ENCODE measurements around the gene DLG2.

DLG2 gene

DNA sequence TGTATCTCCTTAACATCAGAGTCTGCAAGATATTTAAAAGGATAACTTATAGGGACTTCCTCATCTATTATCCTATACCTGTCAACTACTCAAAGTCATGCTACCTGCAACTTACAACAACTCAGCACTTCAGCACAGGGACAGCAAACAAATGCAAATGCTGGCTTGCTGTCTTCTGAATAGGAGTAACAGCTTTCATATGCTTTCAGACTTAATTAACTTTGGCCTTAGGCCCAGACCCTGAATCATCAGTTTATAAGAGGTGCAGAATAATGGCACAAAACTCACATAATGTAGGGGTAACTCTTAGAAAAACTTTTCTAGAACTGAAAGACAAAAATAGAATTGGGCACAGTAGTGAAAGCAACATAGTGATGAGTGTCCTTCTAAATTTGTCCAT is 953.4 kb downstream of the DLG2 start:
- no peak for DNase-seq (ENCODE audit: low read depth, low spot score)

DNA sequence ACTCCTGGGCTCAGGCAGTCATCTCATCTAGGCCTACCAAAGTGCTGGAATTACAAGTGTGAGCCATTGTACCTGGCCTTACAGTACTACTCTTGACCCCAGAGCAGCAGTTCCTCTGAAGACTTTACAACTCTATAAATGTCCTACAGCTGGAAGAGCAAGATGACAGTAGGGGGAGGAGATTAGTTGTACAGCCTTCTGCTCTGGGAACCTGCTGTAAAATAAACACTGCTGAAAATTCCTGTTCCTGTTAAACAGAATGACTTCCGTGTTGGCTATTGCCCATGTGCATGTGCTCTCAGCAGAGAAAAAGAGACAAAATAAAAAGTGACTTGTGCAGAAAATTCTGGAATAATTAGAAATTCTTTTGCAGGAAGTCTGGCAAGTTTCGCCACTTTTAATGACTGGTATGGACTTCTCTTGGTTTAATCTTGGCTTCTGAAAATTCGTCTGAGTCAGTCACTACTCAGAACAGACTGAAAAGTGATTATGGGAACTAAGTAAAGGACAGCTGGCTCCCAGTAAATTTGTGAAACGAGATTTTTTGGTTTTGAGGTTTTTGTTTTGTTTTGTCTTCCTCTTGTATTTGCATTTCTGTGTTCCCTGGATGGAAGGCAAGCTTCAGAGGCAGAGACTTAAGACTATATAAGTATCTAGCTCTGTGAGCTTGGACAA is 955.7 kb downstream of the DLG2 start:
- no peak for DNase-seq (ENCODE audit: low read depth, low spot score)

DNA sequence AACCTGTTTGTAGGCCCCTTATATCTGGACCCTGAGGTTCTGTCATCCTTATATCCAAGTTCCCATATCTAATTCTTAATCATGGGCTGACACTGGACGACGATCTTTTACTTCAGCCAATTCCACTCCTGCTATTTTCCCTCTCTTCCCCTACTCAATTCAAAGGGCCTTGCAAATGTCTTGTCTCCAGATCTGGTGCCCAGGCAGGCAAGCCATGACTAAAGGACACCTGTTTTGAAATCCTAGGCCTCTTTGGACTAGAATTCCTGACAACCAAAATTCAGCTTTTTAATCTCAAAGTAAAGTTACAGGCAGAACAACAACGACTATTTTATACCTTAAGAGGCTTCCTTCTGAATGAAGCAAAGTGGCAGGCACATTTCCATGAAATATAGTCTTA is 963.4 kb downstream of the DLG2 start:
- DNase-seq (ENCODE audit: low read depth, low spot score): no peak

DNA sequence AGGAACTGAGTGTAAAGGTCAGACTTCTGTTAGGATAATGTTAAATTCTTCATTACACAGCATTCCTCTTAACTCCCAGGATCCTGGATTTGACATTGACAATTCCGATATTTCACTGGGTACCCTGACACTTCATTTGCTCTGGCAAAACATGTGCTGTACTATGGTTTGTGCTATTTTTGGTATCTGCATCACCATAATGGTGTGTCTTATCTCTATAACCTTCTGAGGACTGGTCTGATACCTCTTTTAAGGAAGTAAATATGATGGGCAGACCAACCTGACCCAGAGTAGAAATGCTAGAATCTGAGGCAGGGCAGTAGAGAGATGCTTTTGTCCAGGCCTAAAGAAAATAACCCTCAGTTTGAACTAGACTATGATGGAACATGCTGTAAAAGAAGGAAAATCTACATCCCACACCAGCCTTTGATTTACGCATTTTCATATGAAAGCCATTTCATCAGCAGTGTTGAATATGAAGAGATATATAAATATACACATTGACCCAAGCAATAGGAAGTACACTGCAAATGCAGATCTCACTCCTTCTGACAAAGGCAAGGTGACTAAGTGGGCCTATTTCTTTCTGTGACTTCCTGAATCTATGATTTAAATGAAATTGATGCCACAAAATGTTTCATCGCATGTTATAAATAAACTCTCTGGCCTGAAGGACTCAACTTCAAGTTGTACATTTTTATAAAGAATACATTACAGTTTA is 966.7 kb downstream of the DLG2 start:
- DNase-seq (ENCODE audit: low read depth, low spot score): no peak

DNA sequence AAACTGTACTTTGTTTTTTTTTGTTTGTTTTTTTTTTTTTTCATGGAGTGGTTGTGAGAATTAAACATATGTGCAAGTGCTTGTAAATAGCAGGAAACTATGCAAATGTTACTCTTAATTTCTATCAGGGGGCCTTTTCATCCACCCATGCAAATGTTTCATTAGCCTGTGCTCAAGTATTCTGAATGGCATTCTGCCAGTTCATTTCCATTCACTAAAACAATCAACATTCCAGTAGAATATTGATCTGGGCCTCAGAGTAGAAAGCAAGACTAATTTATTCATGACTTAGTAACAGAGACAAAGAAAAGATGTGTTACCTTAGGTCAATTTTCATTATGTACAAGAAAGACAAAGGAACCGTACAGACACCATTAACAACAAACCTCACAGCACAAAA is 971.4 kb downstream of the DLG2 start:
- DNase-seq (ENCODE audit: low read depth, low spot score): no peak

DNA sequence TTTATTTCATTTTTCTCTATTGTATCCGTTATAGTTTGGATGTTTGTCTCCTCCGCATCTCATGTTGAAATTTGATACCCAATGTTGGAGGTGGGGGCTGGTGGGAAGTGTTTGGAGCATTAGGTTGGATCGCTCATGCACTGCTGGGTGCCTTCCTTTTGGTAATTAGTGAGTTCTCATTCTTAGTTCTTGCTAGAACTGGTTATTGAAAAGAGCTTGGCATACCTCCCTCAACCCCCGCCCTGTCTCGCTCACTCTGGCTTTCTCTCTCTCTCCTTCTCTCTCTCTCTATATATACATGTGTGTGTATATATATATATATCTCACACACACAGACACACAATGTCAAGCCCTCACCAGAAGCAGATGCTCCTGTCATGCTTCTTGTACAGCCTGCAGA is 978.7 kb downstream of the DLG2 start:
- DNase-seq (ENCODE audit: low read depth, low spot score): no peak

DNA sequence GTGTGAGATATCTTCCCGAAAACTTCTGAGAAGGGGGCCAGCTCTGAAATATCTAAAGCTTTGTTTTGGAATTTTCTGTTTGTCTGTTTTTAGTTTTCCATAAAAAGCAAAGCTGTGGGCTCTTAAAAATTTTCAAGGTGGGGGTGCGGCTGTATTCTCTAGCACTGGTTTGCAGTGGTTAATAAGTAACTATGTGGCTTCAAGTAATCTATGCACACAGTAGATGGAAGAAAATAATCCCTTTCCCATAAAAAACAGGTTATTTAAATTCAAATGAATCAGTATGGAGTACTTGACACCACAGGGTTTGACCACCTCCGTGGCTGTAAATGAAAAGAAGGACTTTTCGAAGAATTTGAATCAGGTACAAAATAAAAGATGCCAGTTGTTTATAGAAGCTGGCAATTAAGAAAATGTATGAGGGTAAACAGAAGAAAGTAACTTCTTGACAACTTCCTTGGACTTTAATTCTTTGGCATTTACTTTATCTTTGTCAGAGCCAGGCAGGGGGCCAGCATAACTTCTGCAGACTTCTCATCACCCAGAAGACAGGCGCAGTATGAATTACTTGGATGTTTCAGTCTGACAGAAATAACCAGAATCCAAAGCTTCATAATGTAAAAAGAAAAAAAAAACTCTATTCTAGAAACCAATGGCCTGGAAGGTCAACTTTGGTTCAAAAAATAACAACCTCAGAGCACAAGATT is 981.0 kb downstream of the DLG2 start:
- DNase-seq (ENCODE audit: low read depth, low spot score): no peak

DNA sequence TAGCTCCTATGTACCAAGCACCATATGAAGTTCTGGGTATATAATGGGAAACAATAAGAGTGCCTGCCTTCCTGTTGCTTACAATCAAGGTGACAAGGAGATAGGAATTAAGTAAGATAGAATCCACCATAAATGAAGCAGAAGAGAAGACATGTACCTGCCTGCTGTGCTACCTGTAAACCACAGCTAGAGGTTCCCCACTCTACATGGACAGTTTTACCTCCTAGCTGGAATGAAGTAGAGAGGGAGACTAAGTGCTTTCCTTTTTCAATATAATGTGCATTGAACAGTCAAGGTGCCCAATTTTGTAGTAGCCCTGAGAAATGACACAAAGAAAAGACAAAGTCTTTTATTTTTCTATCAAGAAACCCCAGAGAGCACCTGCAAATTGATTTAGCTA is 984.6 kb downstream of the DLG2 start:
- DNase-seq (ENCODE audit: low read depth, low spot score): no peak

DNA sequence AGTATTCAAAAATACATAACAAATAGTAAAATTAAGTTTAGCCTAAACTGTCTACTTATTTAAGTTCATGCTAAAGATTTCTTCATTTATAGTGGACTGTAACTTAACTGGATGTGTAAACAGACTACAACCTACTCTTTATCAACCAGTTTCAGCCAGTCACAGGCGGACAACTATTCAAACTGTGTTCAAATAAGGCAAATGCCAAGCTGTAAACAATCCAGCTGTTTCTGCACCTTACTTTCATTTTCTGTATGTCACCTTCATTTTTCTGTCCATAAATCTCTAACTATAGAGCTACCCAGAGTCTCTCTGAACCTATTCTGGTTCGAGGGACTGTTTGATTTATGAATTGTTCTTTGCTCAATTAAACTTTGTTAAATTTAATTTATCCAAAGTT is 992.8 kb downstream of the DLG2 start:
- no peak for DNase-seq (ENCODE audit: low read depth, low spot score)

DNA sequence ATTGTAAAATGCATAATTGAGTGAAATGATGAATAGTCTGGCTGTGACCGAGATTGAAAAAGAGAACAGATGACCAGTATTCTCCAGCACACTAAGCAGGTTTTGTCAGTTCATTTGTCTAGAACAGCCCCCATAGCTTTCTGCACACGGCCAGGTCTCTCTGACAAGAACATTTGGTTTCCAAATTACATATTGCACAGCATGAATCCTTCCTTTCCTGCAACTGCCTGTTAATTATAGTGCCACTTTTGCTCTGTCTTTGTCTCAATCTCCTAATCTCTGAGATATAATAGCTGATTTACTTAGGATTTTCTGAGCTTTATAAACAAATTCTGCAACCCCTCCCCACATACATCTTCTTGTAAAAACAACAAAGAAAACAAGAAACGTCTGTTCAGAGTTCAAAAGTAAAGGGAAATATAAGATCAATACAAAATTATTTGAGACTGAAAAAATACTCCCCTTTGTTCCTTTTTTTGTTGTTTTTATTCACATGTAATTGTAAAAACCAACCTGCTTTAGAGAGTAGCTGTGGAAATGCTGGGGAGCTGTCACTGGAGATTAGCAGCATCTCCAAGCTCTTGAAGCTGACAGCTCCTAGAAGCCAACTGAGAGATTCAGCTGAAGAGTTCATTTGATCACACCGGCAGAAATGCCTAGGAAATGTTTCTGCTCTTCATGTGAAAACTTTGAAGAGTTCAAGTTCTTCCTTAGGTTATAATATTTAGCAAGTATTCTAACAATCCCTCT is 998.1 kb downstream of the DLG2 start:
- no peak for DNase-seq (ENCODE audit: low read depth, low spot score)

DNA sequence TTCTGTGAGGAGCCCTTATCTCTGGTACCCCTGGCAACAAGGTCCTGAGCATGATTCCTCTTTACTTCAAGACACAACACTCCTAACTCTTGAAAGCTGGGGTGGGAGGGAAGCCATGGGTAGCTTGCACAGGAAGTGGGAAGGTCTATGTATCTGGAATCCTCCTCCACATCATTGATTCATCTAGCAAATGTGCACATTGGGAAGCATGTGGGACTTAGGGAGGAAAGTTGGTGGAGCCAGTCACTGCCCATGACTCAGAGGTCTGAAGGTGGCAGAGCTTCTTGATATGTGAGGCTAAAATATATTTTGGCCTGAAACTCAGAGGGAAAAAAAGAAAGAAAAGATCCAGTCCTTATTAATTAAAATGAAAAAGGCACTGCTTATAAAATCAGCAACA is 1000.9 kb downstream of the DLG2 start:
- DNase-seq (ENCODE audit: low read depth, low spot score): no peak

DNA sequence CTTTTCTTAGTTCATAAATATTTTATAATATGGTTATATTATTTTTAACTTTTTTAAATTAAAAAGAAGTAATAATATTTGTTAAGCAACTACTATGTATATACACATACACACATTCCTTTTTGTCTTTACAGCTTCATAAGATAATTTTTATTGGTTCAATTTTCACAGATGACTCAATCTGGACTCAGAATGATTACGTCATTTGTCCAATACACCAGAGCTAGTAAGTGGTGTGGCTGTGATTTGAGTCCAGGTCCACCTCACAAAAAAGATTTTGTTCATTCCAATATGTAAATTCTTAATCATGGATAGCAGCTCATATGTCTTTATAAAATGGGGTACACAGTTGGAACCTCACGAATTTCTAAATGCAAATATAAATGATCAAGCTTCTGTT is 1014.5 kb downstream of the DLG2 start:
- DNase-seq (ENCODE audit: low read depth, low spot score): no peak

DNA sequence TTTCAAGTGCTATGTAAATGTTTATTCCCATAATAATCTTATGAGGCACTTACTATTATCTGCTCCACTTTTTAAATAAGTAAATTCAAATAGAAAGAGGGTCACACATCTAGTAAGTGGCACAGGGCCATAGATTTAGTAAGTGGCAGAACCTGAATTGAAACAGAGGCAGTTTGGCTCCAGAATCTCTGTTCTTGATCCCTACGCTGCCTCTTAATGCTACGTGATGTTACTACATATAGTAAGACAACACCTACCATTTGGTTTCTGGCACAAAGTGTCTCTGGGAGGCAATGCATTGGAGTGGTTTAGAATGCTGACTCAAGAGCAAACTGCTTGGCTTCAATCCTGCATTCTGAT is 1018.3 kb downstream of the DLG2 start:
- no peak for DNase-seq (ENCODE audit: low read depth, low spot score)

DNA sequence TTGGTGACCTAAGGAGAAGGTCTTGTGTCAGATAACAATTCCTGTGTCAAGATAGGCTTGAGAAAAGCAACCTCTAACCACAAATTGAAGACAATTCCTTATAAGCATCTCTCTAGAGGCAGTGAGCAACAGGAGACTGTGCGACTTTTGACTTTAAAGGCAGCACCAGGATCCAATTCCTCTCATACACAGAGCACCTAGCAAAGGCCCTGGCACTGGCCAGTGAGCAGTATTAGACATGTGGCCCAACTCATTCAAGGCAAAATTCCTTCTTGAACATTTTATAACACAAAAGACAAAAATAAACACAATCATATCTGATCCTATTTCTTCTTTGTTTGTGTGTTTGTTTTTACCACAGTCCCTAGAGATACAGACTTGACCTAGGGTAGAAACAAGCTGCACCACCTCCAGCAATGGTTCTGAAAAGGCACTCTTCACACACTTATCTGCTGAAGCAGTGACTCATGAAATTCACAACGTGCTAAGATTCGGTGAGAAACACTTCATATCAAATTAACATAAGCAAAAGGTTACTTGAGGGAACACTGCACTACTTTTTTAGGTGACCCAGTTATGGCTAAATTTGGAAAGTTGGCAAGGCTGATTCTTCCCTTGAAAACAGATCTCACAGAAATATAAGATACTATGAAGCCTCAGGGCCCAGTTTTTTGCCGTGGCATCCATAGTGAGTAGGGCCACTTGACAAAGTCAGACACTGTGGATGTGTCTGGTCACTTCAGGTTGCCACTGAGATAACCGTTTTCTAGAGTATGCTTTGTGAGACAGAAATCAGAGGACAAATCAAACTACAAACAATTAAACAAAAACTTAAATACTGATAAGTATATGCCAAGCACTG is 1018.9 kb downstream of the DLG2 start:
- no peak for DNase-seq (ENCODE audit: low read depth, low spot score)

DNA sequence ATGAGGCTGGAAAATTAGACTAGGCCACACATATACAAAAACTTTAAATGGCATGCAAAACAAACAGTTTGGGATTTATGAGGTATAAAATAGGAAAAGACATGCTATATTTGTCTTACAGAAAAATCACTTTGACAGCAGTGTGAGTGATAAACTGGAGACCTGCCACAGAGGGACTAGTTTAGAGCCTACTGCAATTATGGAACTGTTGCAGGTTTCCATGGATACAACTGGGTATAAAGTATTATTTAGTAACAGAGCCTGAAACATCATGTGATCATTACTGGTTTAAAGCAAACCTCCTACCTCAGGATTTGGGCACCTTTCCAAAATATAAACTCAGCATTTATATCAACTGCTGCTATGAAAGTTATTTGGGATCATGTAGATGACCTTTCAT is 1032.5 kb downstream of the DLG2 start:
- DNase-seq (ENCODE audit: low read depth, low spot score): no peak

DNA sequence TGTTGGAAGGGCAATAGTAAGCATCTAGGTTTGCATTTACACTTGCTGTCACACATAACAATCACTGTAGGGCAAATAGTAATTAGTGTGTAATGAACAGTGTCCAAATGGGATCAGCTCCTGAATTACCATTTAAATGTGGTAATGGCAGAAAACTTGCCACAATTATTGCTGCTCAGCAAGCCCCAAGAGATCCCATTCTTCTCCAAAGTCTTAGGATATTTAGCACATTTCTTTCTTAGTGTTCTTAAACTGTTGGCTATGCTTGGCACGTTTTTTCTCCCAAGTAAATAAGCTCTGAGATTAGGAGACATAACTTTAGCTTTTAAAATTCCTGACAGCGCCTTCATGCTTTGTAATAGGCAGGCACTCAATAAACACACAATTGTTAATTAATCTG is 1037.0 kb downstream of the DLG2 start:
- no peak for DNase-seq (ENCODE audit: low read depth, low spot score)

DNA sequence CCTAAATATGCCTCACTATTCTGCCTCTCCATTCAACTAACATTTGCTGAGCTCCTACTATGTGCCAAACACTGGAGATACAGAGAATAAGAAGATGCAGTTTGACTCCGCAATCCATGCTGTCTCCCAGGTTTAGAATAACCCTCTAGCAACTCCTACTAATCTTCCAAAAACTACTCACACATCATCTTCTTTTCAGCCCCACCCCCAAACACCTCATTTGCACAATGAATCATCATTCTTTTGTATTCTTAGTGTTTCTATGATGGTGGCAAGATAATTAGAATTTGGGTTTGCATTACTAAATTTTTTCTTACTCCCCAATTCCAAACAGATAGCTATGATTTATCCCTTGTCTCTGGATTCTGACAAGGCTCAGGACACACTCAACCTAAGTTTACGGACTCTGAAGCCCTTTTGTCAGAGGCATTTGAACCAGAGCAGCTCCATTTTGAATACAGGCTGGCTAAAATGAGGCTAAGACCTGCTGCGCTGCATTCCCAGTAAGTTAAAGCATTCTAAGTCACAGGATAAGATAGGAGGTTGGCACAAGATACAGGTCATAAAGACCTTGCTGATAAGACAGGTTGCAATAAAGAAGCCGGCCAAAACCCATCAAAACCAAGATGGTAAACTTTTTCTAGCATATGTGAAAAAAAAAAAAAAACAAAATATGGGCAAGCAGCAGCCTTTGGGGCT is 1038.9 kb downstream of the DLG2 start:
- DNase-seq (ENCODE audit: low read depth, low spot score): no peak

DNA sequence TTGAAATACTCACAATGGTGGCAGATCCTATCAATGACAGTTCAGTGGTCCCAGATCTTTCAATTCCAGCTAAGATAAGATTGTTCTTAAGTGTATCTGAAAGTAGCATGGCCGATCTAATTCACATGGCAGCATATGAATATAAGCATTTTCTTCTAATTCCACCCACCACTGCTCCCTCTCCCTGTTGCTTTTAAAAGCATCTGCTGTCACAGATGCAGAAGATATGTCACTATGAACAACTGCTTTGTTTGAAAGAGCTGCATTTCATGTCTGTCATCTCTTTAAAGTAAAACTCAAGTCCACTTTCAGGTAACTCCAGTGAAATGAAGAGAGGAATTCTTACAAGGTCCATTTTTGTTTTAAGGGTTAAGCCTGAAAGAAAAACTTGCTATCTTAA is 1044.0 kb downstream of the DLG2 start:
- no peak for DNase-seq (ENCODE audit: low read depth, low spot score)

DNA sequence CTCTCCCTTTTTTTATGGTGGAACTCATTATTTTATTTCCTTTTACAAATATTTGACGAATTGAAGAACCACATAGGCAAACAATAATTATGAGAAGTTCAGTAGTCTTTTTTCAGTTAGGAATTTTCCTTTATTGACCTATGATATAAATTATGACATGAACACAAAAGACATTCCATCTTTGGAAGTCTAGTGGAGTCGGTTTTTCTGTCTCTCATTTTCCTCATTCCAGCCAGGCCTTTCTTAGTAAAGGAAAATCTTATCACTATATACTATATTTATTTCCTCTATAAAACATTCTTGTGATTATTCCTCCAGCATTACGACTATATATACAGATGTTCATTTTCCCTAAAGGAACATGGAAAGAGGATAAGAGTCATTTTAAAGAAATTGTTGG is 1046.1 kb downstream of the DLG2 start:
- no peak for DNase-seq (ENCODE audit: low read depth, low spot score)

DNA sequence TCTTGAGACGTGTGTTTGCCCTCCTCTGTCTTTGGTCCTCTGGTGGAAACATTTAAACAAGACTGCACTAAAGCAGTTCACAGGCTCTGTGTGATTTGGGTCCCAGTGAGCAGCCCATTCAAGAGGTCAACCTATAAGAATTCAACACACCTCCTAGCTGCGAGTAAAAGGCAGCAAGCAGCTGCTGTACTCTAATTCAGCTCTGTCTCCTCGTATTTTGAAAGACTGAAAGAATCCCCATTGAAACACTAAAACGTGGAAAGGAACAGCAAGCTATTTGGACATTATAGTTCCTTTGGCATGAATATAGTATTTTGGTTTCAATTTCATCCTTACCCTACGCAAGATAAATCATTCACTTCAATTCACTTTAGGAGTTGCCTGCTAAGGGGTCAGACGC is 1046.7 kb downstream of the DLG2 start:
- DNase-seq (ENCODE audit: low read depth, low spot score): no peak

DNA sequence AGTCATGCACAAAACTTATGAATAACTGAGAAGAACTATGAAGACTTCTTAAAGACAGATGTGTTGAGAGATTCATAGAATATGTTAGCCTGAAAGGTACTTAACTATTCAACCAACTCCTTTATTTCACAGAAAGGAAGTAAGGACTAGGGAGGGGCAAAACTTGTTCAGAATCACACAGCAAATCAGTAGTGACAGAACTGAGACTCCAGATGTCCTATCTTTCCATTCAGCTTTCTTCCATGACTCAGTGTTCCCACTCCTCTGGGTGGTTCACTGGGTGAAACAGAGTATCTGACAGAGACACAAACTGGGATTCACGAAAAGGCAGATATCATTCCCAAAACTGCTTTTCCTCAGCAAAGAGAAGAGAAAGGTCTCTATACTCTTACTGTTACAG is 1053.3 kb downstream of the DLG2 start:
- DNase-seq (ENCODE audit: low read depth, low spot score): no peak

Data from activated CD4-positive, CD25-positive, alpha-beta regulatory T cell treated with anti-CD3 and anti-CD28 coated beads, Interleukin-2, amount 50 U/mL, for 16 hours (primary cell).